ENCODE data around the gene TEX2. TPM values are rescaled to one million over a fixed set of nuclear protein-coding genes. Genes with fewer than 3 reads are reported as not detected.
"Not testable (repeated sequence)": the region's sequence is repeated elsewhere in the genome, so short reads cannot be mapped to it uniquely, and the experiment has no call there.

TEX2 gene
- total RNA-seq, 2 donors from 2014 or later: 24.6 to 27.4 TPM

- no peak for DNase-seq (ENCODE audit: low spot score)
- intact Hi-C loops (cut with DNase I): no loop called here
Measured at GRCh38 chr17:64219571-64219970, 43.5 kb downstream of the TEX2 start.

DNA sequence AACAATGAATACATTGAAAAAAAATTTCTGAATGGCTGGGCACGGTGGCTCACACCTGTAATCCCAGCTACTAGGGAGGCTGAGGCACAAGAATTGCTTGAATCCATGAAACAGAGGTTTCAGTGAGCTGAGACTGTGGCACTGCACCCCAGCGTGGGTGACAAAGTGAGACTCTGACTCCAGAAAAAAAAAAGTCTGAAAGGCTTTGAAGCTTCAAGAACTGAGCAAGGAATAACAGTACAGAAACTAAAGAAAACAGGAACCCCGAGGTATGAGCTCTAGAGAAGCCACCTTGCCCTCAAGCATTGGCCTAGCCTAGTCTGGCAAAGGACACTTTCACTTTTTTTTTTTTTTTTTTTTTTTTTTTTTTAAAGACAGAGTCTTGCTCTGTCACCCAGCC, 45.0 kb downstream of the TEX2 start:
- intact Hi-C loops (cut with DNase I): no loop called here
- DNase-seq (ENCODE audit: low spot score): no peak

- DNase-seq (ENCODE audit: low spot score): no peak
- intact Hi-C loops (cut with DNase I): no loop called here
Measured at GRCh38 chr17:64217249-64217691, 45.8 kb downstream of the TEX2 start.

DNA sequence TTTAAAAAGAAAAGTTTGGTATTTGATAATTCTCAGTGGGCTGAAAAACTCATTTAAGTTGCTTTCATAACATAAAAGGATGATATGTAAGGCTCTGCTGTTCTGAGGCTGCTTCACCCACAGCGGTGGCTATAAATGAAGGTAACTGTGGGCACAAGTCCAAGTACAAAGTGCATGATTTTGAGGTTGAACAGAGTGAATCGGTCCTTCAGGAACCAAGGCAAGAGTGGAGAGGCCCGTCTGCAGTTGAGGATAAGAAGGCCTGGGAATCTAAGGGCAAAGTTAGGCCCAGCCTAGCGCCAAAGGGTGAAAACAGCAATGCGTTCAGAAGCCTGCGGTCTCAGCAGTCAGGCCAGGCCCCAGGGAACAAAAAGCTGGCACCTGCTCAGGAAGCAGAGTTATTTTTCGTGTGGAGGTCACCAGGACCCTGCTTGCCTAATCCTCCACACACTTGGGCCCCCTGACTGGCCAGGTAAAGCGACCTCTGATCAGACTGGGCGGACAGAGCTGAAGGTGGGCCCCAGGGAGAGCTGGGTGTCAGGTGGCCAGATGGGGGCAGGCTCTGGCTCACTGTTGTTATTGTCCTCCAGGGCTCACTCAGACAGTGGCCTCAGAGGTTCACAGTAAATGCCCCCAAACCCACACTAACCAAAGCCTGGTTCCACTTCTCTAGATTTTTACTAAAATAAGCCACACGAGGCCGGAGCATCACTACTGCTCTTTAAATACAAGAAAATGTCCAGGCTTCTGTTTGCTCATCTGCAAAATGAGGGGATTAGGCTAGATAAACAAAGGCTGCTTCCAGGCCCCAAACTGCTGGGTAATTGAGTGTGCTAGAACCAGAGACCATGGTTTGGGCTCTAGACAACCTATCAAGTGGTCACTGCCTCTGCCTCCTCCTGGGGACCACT, 46.5 kb downstream of the TEX2 start:
- intact Hi-C loops (cut with DNase I): no loop called here
- DNase-seq (ENCODE audit: low spot score): no peak

GRCh38 chr17:64216000-64216337, 47.1 kb downstream of the TEX2 start:
- intact Hi-C loops (cut with DNase I): no loop called here
- no peak for DNase-seq (ENCODE audit: low spot score)

DNA sequence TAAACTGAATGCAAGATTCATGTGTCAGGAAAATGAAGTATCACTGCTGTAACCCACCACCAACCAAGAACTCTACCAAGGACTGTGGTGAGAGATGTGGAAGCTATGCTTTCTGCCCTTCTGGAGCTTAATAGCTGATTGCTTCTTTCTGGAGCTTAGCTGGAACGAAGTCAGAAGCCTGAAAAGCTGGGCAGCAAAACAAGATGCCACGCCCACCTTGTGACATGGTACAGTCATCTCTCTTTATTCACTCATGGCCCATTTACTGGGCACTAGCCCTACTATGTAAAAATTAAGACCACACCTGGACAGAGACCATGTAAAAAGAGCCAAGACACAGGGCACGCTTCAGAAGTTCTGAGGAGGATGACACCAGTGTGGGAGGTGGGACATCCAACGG, 48.1 kb downstream of the TEX2 start:
- intact Hi-C loops (cut with DNase I): no loop called here
- no peak for DNase-seq (ENCODE audit: low spot score)

- intact Hi-C loops (cut with DNase I): loop anchor here in 1 of 2 donors (1.0 kb wide), 1 partner anchor 32 kb away; no protein-coding TSS in a partner anchor
- DNase-seq (ENCODE audit: low spot score): no peak
Measured at GRCh38 chr17:64213995-64214811, 48.9 kb downstream of the TEX2 start.

GRCh38 chr17:64212122-64212521, 50.9 kb downstream of the TEX2 start:
- intact Hi-C loops (cut with DNase I): no loop called here
- no peak for DNase-seq (ENCODE audit: low spot score)

- DNase-seq (ENCODE audit: low spot score): no peak
- intact Hi-C loops (cut with DNase I): no loop called here
Measured at GRCh38 chr17:64209983-64210382, 53.1 kb downstream of the TEX2 start.

GRCh38 chr17:64209356-64209941, 53.6 kb downstream of the TEX2 start:
- intact Hi-C loops (cut with DNase I): no loop called here
- no peak for DNase-seq (ENCODE audit: low spot score)

DNA sequence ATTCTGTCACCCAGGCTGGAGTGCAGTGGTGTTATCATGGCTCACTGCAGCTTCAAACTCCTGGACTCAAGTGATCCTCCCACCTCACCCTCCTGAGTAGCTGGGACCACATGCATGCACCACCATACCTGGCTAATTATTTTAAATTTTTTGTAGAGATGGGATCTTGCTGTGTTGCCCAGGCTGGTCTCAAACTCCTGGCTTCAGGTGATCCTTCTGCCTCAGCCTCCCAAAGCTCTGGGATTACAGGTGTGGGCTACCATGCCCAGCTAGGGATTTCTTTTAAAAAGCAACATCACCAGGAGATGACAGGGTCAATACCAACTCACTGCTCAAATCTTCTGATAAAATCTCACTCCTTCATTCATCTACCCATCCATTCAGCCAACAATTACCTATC, 54.4 kb downstream of the TEX2 start:
- DNase-seq (ENCODE audit: low spot score); intact Hi-C loops (cut with DNase I): not testable (repeated sequence)

- intact Hi-C loops (cut with DNase I): no loop called here
- DNase-seq (ENCODE audit: low spot score): no peak
Measured at GRCh38 chr17:64205804-64206203, 57.3 kb downstream of the TEX2 start.

GRCh38 chr17:64203630-64204029, 59.4 kb downstream of the TEX2 start:
- no peak for DNase-seq (ENCODE audit: low spot score)
- intact Hi-C loops (cut with DNase I): no loop called here

DNA sequence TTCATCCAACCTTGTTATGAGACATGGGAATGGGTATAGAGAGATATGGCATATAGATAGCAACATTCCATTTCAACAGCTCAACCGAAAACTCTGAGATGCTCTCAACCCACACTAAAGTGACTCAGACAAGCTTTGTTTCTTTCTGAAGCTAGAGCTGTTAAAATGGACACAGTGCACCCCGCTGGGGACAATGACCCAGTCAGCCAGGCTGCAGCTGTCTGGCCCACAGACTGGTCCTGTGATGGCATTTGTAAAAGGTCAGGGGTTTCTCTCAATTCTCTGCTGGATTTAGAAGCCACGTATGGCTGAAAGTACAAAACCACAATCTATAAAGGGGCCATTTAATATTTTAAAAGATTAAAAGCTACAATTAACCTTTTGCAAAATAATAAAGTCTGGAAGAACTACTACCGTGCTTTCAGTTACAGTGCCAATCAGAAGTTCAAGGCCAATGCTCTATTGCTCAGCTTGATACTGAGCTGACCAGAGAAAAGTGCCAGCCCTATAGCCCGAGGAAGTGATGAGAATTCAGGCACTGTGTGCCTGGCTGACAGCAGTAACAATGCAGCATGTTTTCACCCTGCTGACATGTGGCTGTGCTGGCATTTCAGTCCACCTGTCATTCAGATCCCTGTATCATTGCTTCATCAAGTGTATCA, 60.2 kb downstream of the TEX2 start:
- DNase-seq (ENCODE audit: low spot score): no peak
- intact Hi-C loops (cut with DNase I): no loop called here

DNA sequence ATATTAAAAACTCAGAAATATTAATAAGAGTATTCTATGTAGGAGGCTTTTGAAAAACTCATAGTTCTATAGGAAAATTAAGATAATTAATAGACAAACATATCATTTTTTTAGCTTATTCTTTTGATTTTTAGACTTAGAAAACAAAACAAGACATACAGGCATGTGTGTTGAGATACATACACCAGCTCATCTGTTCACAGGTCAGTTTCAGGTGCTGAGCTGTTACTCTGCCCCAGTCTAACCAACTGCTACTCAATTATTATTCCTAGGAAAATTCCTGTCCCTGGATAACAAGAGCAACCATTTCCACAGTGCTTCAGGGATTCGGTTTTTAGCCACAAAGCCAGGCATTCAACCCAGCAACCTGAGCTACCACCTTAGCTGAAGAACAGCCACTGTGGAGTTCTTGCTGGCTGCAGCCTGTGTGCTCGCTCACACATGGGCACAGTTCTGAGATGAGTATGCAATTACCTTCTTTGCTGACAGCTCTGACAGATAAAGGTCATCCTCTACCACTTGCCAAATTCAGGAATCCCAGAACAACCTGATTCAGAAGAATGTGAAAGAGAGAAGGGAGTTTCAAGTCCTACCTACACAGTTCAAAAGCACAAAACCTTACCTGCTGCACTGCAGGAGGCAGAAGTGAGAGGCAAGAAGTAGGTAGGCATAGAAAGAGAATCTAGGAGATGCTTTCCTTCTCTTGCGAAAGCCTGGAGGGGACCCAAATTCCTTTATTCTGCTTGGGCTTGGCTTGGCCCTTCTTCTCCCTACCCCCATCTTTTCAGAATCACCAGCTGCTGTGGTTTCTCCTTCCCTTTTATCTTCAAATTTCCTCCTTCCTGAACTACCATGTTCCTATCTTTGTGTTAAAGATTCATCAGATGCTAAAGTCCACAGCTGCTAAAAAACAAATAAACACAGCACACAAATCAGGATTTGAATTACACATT, 62.7 kb downstream of the TEX2 start:
- intact Hi-C loops (cut with DNase I): no loop called here

DNA sequence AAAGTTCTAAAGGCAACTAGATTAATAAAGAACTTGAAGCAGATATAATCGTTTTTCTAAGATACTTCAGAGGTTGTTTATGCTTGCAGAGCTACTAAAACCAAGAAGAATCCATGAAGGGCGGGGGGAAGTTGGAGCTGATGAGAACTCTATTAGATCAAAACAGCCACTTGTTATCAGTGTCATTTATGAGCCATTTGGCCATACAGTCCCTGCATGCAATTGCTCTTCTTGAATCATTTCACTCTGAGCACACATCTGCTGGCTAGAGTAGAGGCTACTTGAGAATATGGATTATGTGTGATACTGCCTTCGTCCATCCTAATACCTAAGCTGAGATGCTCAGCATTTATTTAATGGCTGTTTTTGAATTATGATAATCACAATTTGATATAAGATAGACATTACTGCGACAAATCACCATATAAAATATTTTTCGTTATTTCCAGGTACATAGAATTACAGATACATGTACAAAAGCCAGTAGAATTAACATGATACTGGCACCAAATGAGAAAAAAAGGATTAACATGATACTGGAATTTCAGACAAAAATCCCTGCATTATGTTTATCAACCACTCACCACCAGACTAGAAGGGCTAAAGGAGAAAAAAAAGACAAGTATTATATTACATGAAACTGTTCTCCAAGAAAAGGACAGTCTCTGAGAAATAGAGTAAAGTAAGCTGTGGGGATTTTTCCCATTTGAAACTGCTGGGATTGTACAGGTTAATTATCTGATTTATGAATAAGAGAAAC, 64.5 kb downstream of the TEX2 start:
- no peak for DNase-seq (ENCODE audit: low spot score)
- intact Hi-C loops (cut with DNase I): no loop called here

More for the DNA sequence above, 62.7 kb downstream of the TEX2 start:
- DNase-seq (ENCODE audit: low spot score): no peak

DNA sequence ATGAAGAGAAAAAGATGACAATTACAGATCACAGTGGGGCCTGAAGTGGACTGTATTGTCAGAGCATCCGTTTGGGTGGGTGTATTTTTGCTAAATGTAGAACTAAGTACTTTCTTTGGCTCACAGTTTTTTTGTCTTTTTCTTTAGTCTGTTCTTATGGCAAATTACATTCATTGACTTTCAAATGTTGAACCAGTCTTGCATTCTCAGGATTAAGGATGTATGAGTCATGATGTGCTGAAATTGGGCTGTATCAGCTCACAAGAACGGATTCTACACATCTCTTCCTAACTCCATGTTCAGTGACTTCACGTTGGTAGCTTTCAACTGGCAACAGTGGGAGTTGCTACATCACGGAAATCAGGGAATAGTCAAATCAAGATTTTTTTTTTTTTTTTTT, 66.5 kb downstream of the TEX2 start:
- no peak for DNase-seq (ENCODE audit: low spot score)
- intact Hi-C loops (cut with DNase I): no loop called here

DNA sequence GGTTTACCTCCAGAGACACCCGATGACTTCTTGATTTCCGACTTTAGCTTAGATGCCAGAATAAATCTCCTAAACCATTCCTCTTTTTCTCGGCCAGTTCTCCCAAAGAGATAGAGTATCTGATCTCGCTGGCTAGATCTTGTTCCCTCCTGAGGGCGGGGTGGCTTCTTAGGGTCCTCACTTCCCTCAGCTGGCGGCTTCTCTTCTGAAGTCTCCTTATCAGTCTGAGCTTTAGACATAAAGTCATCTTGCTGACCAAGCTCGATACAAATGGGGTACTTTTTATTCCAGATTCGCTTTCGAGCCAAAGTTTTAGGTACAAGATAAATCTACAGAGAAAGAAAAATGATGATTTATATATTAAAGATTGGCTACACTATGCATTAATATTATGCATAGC, 69.5 kb downstream of the TEX2 start:
- intact Hi-C loops (cut with DNase I): no loop called here
- no peak for DNase-seq (ENCODE audit: low spot score)

All from posterior vena cava (tissue), 2 donors.